SK-N-SH treated with all-trans-retinoic acid at 6 μM for 48 hours (cell line): ENCODE results near the gene SLC24A4.

Source experiments
- ARNTL ChIP-seq: fragments of 450-650 bp; formaldehyde crosslinking; IDR thresholded peaks from 2 replicates; pipeline ENCODE4 v1.5.0; 2020; ENCODE audit warnings: low read depth, mild to moderate bottlenecking, moderate library complexity, borderline replicate concordance
- ESRRG ChIP-seq: fragments of 250-450 bp; sonication (Bioruptor Pico); IDR thresholded peaks from 2 replicates; pipeline ENCODE4 v1.6.1; 2021; ENCODE audit warnings: mild to moderate bottlenecking
- GLIS3 ChIP-seq: fragments of 250-450 bp; sonication (Bioruptor Pico); IDR thresholded peaks from 2 replicates; pipeline ENCODE4 v1.5.0; 2020; ENCODE audit warnings: mild to moderate bottlenecking, moderate library complexity
- ISL1 ChIP-seq: fragments of 250-450 bp; sonication (Bioruptor Pico); IDR thresholded peaks from 2 replicates; pipeline ENCODE4 v2.1.2; 2022; ENCODE audit warnings: mild to moderate bottlenecking, moderate library complexity
- OSR1 ChIP-seq: fragments of 250-450 bp; sonication (Bioruptor Pico); IDR thresholded peaks from 2 replicates; pipeline ENCODE4 v1.8.0; 2022; ENCODE audit warnings: moderate library complexity, mild to moderate bottlenecking, inconsistent platforms
- PPARA ChIP-seq: fragments of 250-450 bp; sonication (Bioruptor Pico); IDR thresholded peaks from 2 replicates; pipeline ENCODE4 v1.5.0; 2020; ENCODE audit warnings: mild to moderate bottlenecking, borderline replicate concordance
- RARB ChIP-seq: fragments of 250-450 bp; sonication (Bioruptor Pico); IDR thresholded peaks from 2 replicates; pipeline ENCODE4 v1.8.0; 2021; ENCODE audit warnings: mild to moderate bottlenecking, moderate library complexity
- TOX ChIP-seq: fragments of 250-450 bp; sonication (Bioruptor Pico); IDR thresholded peaks from 2 replicates; pipeline ENCODE4 v1.8.0; 2021; ENCODE audit warnings: mild to moderate bottlenecking, moderate library complexity, borderline replicate concordance
- ZFP30 ChIP-seq: fragments of 450-650 bp; formaldehyde crosslinking; IDR thresholded peaks from 2 replicates; pipeline ENCODE4 v1.5.0; 2022; ENCODE audit warnings: mild to moderate bottlenecking, moderate library complexity
- TF ChIP-seq, protein P1 (sequence below): fragments of 250-450 bp; sonication (Bioruptor Pico); IDR thresholded peaks from 2 replicates; pipeline ENCODE4 v1.8.0; 2021; ENCODE audit warnings: low read depth, mild to moderate bottlenecking, moderate library complexity, borderline replicate concordance
- TF ChIP-seq, protein P2 (sequence below): fragments of 250-450 bp; sonication (Bioruptor Pico); IDR thresholded peaks from 2 replicates; pipeline ENCODE4 v1.8.0; 2020; ENCODE audit warnings: mild to moderate bottlenecking, moderate library complexity, borderline replicate concordance
- TF ChIP-seq, protein P3 (sequence below): fragments of 250-450 bp; sonication (Bioruptor Pico); IDR thresholded peaks from 2 replicates; pipeline ENCODE4 v1.5.1; 2021; ENCODE audit warnings: mild to moderate bottlenecking, moderate library complexity
- TF ChIP-seq, protein P4 (sequence below): fragments of 250-450 bp; sonication (Bioruptor Pico); IDR thresholded peaks from 2 replicates; pipeline ENCODE4 v1.5.1; 2020; ENCODE audit warnings: low read depth, mild to moderate bottlenecking, moderate library complexity

DNA sequence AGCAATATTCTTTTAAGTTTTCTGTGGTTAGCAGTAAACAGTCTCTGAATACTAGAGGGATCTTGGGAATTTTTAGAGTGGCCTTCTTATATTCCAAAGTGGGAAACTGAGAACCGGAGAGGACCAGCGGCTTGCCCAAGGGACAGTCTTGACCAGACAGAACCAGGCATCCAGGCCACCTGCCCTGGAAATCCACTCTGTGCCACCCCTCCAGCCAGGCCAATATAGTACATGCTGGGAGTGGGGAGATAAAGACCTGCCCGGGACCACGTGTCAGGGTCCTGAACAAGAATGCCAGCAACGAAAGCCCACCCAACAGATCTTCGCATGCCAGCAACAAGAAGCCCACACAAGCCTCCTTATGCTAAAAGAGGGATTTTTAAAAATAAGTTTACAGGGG is 141.2 kb downstream of the SLC24A4 start:
- no peak for TF ChIP-seq ARNTL (CRISPR knock-in tag)
- no peak for TF ChIP-seq GLIS3 (CRISPR knock-in tag)
- TF ChIP-seq, protein P1, sequence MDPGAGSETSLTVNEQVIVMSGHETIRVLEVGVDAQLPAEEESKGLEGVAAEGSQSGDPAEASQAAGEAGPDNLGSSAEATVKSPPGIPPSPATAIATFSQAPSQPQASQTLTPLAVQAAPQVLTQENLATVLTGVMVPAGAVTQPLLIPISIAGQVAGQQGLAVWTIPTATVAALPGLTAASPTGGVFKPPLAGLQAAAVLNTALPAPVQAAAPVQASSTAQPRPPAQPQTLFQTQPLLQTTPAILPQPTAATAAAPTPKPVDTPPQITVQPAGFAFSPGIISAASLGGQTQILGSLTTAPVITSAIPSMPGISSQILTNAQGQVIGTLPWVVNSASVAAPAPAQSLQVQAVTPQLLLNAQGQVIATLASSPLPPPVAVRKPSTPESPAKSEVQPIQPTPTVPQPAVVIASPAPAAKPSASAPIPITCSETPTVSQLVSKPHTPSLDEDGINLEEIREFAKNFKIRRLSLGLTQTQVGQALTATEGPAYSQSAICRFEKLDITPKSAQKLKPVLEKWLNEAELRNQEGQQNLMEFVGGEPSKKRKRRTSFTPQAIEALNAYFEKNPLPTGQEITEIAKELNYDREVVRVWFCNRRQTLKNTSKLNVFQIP = no peak
- no peak for TF ChIP-seq ISL1
- TF ChIP-seq, protein P2, sequence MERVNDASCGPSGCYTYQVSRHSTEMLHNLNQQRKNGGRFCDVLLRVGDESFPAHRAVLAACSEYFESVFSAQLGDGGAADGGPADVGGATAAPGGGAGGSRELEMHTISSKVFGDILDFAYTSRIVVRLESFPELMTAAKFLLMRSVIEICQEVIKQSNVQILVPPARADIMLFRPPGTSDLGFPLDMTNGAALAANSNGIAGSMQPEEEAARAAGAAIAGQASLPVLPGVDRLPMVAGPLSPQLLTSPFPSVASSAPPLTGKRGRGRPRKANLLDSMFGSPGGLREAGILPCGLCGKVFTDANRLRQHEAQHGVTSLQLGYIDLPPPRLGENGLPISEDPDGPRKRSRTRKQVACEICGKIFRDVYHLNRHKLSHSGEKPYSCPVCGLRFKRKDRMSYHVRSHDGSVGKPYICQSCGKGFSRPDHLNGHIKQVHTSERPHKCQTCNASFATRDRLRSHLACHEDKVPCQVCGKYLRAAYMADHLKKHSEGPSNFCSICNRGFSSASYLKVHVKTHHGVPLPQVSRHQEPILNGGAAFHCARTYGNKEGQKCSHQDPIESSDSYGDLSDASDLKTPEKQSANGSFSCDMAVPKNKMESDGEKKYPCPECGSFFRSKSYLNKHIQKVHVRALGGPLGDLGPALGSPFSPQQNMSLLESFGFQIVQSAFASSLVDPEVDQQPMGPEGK (CRISPR knock-in tag) = no peak
- TF ChIP-seq, protein P3, sequence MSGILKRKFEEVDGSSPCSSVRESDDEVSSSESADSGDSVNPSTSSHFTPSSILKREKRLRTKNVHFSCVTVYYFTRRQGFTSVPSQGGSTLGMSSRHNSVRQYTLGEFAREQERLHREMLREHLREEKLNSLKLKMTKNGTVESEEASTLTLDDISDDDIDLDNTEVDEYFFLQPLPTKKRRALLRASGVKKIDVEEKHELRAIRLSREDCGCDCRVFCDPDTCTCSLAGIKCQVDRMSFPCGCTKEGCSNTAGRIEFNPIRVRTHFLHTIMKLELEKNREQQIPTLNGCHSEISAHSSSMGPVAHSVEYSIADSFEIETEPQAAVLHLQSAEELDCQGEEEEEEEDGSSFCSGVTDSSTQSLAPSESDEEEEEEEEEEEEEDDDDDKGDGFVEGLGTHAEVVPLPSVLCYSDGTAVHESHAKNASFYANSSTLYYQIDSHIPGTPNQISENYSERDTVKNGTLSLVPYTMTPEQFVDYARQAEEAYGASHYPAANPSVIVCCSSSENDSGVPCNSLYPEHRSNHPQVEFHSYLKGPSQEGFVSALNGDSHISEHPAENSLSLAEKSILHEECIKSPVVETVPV (CRISPR knock-in tag) = no peak
- TF ChIP-seq, protein P4, sequence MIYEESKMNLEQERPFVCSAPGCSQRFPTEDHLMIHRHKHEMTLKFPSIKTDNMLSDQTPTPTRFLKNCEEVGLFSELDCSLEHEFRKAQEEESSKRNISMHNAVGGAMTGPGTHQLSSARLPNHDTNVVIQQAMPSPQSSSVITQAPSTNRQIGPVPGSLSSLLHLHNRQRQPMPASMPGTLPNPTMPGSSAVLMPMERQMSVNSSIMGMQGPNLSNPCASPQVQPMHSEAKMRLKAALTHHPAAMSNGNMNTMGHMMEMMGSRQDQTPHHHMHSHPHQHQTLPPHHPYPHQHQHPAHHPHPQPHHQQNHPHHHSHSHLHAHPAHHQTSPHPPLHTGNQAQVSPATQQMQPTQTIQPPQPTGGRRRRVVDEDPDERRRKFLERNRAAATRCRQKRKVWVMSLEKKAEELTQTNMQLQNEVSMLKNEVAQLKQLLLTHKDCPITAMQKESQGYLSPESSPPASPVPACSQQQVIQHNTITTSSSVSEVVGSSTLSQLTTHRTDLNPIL (CRISPR knock-in tag) = no peak
- no peak for TF ChIP-seq ZFP30 (CRISPR knock-in tag)
- no peak for TF ChIP-seq ESRRG (CRISPR knock-in tag)
- no peak for TF ChIP-seq RARB (CRISPR knock-in tag)
- no peak for TF ChIP-seq PPARA
- TF ChIP-seq OSR1 = no peak
- TF ChIP-seq TOX = no peak
